COR-L47 (cell line): Measurements from ENCODE around the gene TEX19.
A peak's percentile ranks its signal among the peaks of the same experiment; 100 is the strongest.

Experiments
- DNase-seq: peaks from one replicate; lab custom pipeline; 2025; lab: John Stamatoyannopoulos, UW

TEX19 gene, protein sequence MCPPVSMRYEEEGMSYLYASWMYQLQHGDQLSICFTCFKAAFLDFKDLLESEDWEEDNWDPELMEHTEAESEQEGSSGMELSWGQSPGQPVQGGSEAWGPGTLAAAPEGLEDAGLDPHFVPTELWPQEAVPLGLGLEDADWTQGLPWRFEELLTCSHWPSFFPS

DNA sequence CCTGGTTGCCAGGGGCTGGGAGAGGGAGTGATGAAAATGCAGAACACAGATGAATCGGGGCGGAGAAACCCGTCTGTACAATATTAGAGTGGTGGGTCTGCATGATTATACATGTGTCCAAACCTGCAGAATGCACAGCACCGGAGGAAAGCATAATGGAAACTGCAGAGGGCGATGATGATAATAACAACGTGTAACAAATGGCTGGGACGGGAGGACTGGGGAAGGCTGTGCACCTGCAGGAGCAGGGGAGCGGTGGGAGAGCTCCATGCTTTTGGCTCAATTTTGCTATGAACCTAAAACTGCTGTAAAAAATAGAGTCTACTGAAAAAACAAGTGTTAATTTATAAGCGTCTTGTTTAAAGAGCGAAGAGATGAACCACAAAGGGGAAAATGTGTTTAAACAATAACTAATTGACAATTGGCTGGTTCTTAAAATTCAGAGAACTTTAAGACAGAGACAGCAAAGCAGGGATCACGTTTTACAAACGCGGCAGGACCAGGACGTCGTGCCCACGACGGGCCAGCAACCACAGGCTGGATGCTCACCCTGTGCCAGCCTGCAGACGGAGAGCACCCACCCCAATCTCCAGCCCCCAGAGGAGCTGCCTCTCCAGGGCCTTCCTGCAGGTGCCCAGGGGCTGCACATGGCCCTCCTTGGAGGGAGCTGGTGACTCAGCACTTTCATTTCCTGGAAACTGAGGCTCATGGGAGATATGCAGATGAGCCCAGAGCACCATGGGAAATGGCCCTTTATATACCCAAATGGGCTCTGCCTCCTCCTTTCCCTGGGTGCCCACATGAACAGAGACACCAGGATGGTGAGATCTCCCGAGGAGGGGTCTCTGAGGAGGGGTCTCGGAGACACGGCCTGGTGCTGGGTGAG, at the start of gene TEX19:
TEX19 (plus strand) TSS at position 783 of the 886 bp plus-strand sequence. CDS start 2,904 bp downstream, outside the sequence.
- DNase-seq: peak; percentile 65

DNA sequence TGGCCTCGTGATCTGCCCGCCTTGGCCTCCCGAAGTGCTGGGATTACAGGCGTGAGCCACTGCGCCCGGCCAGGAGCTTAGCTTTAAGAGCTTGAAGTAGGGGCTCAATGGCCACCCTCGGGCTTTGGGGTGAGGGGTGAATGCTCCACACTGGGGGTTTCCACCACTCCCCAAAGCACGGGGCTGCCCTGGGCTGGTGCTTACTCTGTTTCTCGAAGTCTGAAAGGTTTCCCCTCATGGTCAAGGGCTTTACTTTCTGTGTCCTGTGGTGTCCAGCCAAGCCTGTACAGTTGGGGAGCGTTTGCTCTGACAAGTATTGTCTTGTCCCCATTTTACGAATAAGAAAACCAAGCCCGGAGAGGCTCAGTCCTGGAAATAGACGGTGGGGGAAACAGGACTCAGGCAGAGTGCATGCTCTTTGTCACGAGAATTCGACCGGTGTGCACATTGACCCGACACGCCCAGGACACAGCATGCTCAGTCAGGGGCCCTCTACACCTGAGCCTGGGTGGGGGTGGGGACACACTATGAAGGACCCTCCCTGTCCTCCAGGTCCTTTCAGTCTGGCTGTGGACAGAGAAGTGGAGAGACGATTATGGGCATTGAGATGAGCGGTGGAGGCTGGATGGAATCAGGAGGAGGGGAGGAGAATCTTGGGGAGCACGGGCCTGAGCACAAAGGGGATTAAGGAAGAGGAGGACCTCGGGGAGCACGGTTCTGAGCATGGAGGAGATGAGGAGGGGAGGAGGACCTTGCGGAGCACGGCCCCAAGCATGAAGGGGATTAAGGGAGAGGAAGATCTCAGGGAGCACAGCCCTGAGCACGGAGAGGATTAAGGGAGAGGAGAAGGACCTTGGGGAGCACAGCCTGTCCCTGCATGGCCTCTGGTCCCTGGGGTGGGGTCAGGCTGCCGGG, 49.1 kb upstream of the TEX19 start:
- DNase-seq: no peak

DNA sequence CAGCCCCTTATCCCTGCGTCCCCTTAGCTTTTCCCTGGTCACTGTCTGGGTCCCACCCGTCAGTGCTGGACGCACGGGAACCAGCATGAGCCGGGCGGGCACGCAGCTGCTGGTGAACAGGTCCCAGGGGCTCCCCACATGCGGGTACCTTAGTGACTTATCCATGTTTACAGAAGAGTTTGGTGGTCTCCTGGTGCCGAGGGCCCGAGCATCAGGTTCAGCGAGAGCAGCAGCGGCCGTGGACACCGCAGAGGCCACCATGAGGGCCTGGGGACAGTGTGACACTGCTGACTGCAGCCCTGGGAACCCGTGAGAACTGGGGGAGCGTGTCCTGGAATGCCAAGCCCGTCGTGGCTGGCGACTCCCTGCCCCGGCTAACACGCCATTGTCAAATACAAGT, 48.2 kb upstream of the TEX19 start:
- DNase-seq: no peak

DNA sequence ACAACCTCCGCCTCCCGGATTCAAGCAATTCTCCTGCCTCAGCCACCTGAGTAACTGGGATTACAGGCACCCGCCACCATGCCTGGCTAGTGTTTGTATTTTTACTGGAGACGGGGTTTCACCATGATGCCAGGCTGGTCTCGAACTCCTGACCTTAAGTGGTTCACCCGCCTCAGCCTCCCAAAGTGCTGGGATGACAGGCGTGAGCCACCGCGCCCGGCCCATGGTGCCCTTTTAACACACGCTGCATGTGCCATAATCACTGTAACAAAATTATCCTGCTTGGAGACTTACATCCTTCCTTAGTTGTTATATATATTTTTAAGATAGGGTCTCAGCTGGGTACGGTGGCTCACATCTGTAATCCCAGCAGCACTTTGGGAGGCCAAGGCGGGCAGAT, 47.1 kb upstream of the TEX19 start:
- DNase-seq: no peak

DNA sequence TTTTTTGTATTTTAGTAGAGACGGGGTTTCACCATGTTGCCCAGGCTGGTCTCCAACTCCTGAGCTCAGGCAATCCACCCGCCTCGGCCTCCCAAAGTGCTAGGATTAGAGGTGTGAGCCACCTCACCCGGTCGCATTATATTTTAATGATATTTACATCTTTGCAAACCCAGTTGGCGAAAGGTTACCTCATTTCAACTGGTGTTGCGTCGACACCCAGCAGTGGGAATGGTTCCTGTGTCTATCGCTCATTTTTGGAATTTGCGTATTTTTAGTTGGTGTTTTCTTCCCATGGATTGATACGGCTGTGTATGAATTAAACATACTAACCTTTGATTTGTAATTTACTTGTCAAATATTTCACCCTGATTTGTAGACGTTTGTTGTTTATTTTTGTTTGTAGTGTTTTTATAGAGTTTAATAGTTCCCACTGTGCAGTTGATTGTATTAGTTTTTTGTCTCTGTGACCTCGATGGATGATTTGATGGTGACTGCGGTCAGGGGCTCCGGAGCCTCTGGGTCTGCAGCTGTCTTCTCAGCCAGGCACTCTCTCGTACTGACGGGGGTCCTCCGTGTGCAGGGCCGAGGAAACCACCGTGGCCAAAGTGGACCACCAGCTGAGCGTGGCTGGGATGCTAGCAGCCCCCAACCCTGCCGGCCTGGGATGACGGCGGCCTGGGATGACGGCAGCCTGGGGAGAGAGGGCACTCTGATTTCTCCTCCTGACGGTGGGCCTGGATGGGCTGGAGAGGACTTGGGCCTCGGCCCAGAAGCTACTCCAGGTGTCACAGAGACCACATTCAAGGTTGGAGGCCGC, 45.6 kb upstream of the TEX19 start:
- DNase-seq: no peak

DNA sequence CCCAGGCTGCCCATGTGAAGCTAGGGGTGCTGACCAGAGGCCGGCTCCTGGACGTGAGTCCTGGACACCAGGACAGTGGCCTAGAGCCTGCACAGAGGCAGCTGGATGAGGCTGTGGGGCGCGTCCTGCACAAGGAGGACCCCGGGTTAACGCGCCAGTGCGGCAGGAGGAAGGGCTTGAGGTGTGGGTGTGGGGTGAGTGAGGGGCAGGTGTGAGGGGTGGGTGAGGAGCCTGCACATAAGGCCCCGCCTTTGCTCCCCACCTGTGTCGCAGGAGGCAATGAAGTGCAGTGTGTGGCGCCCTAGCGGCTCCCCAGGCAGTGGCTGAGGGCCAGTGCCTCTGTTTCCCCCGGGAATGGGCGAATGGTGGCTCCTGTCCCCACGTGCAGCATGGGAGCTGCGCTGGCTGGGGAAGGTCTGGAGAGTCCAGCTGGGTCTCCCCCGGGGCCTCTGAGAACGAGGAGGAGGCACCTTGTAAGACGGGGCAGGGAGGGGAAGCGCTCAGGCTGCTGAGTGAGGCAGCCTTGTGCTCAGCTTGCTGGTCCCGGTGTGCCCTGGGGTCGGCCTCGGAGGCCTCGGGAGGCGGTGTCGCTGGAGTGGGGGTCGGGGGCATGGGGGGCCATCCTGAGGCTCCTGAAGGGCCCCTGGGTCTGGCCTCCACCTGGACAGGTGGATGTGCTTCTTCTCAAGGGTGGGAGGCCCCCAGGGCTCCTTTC, 44.9 kb upstream of the TEX19 start:
- DNase-seq: no peak

DNA sequence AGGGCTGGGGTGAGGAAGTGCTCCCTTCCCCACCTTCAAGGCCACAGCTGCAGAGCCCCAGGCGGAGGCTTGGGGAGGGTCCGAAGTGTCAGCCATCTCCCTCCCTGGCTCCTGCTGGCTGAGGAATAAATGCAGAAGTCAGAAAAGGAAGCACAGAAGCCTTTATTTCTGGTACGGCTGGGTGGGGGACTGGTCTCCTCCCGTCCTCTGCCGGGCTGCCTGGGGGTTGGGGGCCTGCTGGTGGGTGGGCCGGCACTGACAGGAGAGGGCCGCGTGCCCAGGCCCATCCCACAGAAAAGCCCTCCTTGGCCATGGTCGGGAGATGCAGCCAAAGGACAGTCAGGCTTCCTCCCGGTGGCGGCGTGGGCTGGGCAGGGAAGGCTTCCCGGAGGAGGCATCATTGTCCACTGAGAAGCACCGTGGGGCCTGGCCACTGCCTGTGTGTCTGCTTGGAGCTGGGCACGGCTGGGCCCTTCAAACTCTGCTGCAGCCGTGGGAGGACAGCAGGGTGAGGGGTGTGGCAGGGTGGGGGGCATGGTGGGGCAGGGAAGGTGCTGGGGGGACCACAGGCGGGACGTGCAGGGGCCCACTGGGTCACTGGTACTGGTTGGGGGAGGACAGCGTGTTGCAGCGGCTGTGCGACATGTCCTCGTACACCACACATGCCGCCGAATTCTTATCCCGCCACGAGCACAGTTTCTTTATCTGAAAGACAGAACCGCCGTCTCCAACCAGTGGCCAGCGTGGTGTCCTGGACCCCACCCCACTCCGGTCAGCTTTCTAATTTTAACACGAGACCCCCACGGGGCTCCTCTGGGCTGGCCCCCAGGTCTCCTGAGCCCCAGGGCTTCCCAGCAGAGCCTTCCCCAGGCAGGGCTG, 44.1 kb upstream of the TEX19 start:
- DNase-seq: no peak

DNA sequence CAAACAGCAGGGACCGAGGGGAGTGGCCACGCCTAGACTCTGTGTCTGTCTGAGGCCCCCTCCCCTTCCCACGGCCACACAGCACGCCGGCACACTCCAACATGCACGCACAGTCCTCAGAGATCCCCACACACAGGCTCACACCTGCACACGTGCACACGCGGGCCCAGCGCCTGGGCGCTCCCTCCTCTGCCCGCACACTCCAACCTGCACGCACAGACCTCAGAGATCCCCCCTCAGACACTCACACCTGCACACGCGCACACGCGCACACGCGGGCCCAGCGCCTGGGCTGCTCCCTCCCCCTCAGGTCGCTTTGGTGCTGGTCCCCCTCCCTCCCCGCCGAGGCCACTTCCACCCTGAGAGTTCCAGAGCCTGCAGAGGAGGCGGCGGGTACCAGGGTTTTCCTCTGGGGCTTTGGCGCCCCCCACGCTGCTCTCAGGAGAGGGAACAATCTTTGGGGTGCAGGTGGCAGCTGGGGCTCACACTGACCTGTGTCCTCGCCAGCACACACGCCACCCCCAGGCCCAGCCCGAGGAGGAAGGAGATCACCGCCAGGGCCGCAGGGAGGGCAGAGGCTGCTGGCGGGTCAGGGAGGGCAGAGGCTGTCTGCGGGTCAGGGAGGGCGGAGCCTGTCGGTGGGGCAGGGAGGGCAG, 43.2 kb upstream of the TEX19 start:
- no peak for DNase-seq

DNA sequence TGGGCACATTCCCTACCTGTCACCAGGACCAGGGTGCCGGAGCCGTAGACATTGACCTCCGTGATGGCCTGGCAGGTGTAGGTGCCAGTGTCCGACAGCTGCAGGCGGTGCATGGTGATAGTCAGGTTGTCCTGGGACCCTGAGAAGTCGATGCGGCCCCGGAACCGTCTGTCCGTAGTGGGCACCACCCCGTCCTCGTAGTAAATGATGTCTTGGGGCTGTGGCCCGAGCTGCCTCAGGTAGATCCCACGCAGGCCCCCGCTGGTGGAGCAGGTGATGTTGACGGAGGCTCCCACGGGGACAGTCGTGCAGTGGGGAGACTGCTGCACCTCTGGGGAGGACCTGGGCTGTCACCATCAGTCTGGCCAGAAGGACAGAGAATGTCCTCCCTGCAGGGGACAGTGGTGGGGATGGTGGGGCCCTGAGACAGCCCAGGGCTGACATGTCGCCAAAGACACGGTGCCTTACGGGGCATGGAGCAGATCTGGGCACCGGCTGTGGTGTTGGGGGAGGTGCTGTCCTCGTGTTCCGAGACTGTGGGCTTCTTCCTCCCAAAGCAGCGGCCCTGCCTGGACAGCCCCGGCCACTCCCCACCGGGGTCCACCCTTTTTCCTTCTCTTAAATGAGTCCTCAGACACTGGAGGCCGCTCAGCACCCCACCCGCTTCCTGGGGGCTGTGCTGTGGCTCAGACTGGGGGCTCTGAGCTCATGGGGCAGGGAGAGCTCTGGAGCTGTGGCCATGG, 42.2 kb upstream of the TEX19 start:
- DNase-seq: no peak

DNA sequence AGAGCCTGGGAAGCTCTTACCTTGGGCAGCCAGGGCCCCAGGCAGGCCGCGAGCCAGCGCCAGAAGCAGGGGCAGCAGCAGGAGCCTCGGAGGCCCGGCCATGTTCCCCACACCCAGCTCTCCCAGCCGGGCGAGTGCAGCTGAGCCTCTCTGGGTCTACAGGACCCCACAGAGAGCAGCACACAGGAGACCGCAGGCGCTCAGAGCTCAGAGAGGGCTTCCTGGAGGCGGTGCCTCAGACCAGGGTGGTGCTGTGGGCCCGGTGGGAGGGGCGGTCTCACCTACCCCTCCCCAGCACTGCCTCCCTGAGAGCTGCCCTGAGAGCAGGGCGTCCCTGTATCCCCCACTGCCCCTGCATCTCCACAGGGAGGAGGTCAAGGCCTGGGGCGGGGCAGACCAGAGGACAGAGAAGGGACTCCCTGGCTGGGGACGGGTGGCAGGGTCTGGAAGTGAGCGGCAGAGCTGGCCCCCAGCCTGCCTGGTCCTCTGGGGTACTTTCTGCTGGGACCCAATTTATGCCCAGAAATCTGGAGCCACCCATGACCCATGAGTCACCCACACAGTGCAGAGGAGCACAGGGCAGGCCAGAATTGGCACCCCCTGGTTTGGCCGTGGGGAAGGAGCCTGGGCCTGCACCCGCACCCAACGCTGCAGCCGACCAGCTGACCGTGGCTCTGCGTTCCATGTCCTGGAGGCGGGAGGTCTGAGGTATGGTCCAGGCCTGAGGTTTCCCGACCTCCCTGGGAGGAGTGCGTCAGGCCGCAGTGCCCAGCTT, 41.5 kb upstream of the TEX19 start, which contains the start of gene CD7:
CD7 (minus strand) TSS at position 215 of the 775 bp plus-strand sequence; CDS start at position 102, 113 bp downstream.
- DNase-seq: no peak

DNA sequence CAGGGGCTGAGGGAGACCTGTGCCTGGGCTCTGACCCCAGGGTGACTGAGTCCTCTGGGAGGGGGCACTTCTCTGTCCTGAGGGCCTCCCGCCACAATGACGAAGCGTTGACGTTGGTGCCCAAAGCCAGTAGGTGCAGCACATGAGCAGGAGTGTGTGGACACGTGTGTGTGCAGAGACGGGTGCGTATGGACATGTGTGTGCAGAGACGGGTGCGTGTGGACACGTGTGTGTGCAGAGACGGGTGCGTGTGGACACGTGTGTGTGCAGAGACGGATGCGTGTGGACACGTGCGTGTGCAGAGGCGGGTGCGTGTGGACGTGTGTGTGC, 40.9 kb upstream of the TEX19 start:
- DNase-seq: no peak

DNA sequence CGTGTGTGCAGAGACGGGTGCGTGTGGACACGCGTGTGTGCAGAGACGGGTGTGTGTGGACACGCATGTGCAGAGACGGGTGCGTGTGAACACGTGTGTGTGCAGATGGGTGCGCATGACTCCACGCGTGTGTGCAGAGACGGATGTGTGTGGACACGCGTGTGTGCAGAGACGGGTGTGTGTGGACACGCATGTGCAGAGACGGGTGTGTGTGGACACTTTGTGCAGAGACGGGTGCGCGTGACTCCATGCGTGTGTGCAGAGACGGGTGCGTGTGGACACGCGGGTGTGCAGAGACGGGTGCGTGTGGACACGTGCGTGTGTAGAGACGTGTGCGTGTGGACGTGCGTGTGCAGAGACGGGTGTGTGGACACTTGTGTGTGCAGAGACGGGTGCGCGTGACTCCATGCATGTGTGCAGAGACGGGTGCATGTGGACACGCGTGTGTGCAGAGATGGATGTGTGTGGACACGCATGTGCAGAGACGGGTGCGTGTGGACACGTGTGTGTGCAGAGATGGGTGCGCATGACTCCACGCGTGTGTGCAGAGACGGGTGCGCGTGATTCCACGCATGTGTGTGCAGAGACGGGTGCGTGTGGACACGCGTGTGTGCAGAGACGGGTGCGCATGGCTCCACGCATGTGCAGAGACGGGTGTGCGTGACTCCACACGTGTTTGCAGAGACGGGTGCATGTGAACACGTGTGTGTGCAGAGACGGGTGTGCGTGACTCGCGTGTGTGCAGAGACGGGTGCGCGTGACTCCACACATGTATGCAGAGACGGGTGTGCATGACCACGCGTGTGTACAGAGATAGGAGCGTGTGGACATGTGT, 40.1 kb upstream of the TEX19 start:
- DNase-seq: no peak

DNA sequence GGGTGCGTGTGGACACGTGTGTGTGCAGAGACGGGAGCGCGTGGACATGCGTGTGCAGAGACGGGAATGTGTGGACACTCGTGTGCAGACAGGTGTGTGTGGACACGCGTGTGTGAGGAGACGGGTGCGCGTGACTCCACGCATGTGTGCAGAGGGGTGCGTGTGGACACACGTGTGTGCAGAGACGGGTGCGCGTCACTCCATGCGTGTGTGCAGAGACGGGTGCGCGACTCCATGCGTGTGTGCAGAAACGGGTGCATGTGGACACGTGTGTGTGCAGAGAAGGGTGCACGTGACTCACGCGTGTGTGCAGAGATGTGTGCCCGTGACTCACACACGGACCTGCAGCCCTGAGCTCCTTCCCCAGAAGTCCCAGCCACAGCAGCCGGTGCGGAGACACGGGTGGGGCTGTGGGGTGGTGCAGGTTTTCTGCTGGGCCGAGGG, 39.4 kb upstream of the TEX19 start:
- DNase-seq: no peak

DNA sequence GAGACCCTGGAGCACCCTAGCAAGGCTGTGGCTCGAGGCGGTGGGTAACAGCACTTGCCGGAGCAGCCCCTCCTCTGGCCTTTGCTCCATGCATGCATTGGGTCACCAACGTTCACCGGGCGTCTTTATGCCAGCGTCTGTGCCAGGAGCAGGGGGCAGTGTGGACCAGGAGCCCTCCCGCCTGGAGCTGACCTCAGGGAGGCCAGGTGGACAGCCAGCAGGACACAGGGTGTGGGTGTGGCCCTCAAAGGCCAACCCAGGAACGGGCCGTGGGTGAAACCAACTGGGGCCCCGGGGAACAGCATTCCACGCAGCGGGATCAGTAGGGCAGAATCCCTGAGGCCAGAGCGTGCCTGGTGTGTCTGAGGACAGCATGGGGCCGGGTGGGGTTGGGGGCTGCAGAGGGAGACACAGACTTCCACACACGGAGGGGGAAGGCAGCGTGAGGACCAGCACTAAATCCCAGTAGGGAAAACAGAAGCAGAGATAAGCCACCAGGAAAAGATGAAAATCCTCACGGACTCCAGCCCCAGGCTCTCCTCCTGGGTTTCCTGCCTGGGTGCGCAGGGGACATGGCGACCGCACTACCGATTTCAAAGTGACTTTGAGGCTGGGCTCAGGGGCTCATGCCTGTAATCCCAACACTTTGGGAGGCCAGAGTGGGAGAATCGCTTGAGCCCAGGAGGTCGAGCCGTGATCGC, 38.8 kb upstream of the TEX19 start:
- DNase-seq: no peak

DNA sequence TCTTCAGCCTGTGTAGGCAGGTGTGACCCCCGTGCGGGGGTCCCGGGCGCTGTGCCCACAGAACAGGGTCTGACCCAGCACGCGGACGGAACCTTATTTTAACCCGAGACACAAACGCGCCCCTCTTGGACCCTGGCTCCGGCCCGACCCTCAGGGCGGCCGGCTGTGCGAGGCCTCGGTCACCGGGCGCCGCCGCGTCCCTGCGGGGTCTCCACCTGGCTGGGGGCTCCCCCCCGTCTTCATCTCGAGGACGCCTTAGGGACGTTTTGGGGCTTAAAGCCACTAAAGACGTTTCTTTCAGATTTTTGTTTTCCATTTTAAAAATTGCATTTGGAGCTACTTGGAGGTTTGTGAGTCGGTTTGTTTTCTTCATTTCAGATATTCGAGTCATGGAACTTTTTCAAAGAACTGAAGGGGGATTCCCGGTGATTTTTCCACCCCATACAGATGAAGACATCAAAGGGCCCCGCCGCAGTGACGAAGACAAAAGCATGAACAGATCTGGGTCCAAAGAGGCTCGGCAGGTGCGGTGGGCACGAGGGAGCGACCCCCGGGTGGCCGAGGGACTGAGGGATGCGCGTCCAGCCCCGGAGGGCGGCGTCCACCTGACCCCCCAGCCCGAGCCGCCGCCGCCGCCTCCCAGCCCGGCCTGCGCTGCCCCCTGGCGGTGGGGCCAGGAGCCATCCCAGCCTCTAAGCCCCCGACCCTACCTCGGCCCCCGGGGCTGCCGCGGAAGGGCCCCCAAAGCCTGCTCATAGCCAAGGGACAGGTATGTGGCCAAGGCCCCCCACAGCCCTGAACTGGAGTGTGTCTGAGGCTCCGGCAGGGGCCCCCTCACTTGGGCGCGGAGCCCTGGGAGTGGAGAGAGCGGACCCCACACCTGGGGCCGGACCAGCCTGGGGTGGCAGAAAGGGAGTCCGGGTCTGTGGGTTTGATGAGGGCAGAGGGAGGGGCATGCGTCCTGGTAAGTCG, 37.8 kb upstream of the TEX19 start:
- DNase-seq: no peak
